Esophagus muscularis mucosa (tissue), 4 donors: ENCODE measurements around the gene MITF. TPM values are rescaled to one million over a fixed set of nuclear protein-coding genes. Genes with fewer than 3 reads are reported as not detected.

Experiments
- DNase-seq: peaks from one replicate; pipeline ENCODE4 v3.0.0-alpha.2; 2017; ENCODE audit errors: extremely low spot score
- H3K27ac ChIP-seq, 4 donors: fragments of 200-600 bp; sonication (generic); replicated peaks in 1 of 4; 1 replicate in 3 of 4; 2 replicates in 1 of 4; pipeline ENCODE4 v1.5.1; 2016 to 2019; ENCODE audit warnings: mild to moderate bottlenecking in 1 of 4
- H3K27me3 ChIP-seq, 4 donors: fragments of 200-600 bp; sonication (generic); one replicate each; pipeline versions ENCODE4 v1.5.1 to v1.6.0; 2016 to 2019
- H3K36me3 ChIP-seq, 4 donors: fragments of 200-600 bp; sonication (generic); one replicate each; pipeline ENCODE4 v1.5.1; 2016 to 2019
- H3K4me1 ChIP-seq, 4 donors: fragments of 200-600 bp; sonication (generic); one replicate each; pipeline ENCODE4 v1.5.1; 2016 to 2019
- H3K4me3 ChIP-seq, 4 donors: fragments of 200-600 bp; sonication (generic); 1 replicate in 2 of 4; 2 replicates in 2 of 4; pipeline ENCODE4 v1.5.1; 2016 to 2019; ENCODE audit warnings: mild to moderate bottlenecking in 4 of 4, moderate library complexity in 1 of 4
- H3K9me3 ChIP-seq, 4 donors: fragments of 200-600 bp; sonication (generic); 1 replicate in 3 of 4; 2 replicates in 1 of 4; pipeline ENCODE4 v1.5.1; 2016 to 2019
- EP300 ChIP-seq: sonication (generic); formaldehyde crosslinking; IDR thresholded peaks from one replicate; pipeline ENCODE4 v1.6.1; 2017; ENCODE audit warnings: antibody characterized with exemption
- POLR2A ChIP-seq: fragments of 450-650 bp; IDR thresholded peaks from one replicate; pipeline ENCODE4 v1.6.1; 2017; ENCODE audit warnings: antibody characterized with exemption, moderate library complexity, mild to moderate bottlenecking, low read depth
- POLR2AphosphoS5 ChIP-seq, 2 donors: sonication (generic); formaldehyde crosslinking; IDR thresholded peaks; one replicate each; pipeline ENCODE4 v1.6.1; 2017; ENCODE audit warnings: antibody characterized with exemption in 2 of 2
- WGBS: methylation state at CpG from one replicate; pipeline ENCODE4 v1.1.5; 2018; 5-methylcytosine and 5-hydroxymethylcytosine counted together
- intact Hi-C: fragments of 100-400 bp; cut with DNase I; formaldehyde crosslinking; loops from one replicate; pipeline ENCODE4 v1.15.1; 2023
- total RNA-seq, 4 donors: library from RNA; depleted of rRNA; stranded (reverse); fragments of >200 nt; gene quantifications; one replicate each; pipeline versions ENCODE4 v1.1.0 to v1.2.1, GENCODE V29; 2016
- TF ChIP-seq, protein P1 (sequence below), 3 experiments: fragments of 200-600 bp in 2 of 3; fragments of 450-650 bp in 1 of 3; sonication (generic) in 2 of 3; IDR thresholded peaks; one replicate each; pipeline ENCODE4 v1.5.1; 2017 to 2019; ENCODE audit warnings: antibody characterized with exemption in 3 of 3, mild to moderate bottlenecking in 2 of 3, moderate library complexity in 1 of 3

The MITF gene
- total RNA-seq, 4 donors from 2014 or later, result 68.1 to 141 (median 81.2) TPM

DNA sequence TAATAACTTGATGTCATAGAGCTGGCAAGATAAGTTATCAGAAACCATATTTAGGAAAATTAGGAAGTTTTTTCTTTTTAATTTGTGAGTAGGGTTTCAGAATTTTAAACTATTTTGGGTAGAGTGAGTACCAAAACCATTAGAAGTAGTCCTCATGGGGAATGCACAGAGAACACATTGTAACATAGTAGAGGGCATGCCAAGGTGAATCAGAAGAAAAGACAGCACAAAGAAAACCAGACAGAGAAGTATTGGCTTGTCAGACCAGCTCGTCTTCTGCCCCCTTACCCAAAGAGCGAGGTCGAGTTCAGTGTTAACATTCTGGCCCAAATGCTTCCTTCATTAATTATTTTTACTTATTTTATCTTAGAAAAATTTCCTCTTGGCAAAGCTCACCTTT lies 139.0 kb downstream of the MITF start:
- H3K27ac ChIP-seq, result no peak overlapping the region
- peaks cover 8 to 40% (median 36%) of the 10 kb centered on the region in 4 donors for H3K4me1 ChIP-seq
- TF ChIP-seq EP300, result no peak
- TF ChIP-seq POLR2A, result no peak
- TF ChIP-seq, protein P1, sequence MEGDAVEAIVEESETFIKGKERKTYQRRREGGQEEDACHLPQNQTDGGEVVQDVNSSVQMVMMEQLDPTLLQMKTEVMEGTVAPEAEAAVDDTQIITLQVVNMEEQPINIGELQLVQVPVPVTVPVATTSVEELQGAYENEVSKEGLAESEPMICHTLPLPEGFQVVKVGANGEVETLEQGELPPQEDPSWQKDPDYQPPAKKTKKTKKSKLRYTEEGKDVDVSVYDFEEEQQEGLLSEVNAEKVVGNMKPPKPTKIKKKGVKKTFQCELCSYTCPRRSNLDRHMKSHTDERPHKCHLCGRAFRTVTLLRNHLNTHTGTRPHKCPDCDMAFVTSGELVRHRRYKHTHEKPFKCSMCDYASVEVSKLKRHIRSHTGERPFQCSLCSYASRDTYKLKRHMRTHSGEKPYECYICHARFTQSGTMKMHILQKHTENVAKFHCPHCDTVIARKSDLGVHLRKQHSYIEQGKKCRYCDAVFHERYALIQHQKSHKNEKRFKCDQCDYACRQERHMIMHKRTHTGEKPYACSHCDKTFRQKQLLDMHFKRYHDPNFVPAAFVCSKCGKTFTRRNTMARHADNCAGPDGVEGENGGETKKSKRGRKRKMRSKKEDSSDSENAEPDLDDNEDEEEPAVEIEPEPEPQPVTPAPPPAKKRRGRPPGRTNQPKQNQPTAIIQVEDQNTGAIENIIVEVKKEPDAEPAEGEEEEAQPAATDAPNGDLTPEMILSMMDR (IDR thresholded peaks at IDR 0.05), result no peak
- TF ChIP-seq POLR2AphosphoS5 (IDR thresholded peaks at IDR 0.05), result no peak
- H3K36me3 ChIP-seq, result no peaks in the 10 kb centered on the region
- H3K9me3 ChIP-seq, result no peaks in the 10 kb centered on the region
- no peak for DNase-seq
- H3K27me3 ChIP-seq, result no peaks in the 10 kb centered on the region
- WGBS, result 91% methylated on average over 3 of the region's 3 CpGs
- intact Hi-C loops, result no loop called here
- H3K4me3 ChIP-seq, result no peak overlapping the region

GRCh38 chr3:69879051-69879450 lies 139.8 kb downstream of the MITF start:
- H3K4me3 ChIP-seq, result no peak overlapping the region
- DNase-seq, result no peak
- no peak for TF ChIP-seq POLR2A
- TF ChIP-seq, protein P1 (IDR thresholded peaks at IDR 0.05), result no peak
- no peak for TF ChIP-seq POLR2AphosphoS5 (IDR thresholded peaks at IDR 0.05)
- no peak for TF ChIP-seq EP300
- no peak overlapping the region for H3K27ac ChIP-seq
- WGBS, result 98% methylated on average over 9 of the region's 14 CpGs
- no peaks in the 10 kb centered on the region for H3K9me3 ChIP-seq
- intact Hi-C loops, result no loop called here
- no peaks in the 10 kb centered on the region for H3K27me3 ChIP-seq
- peaks cover 8 to 37% (median 30%) of the 10 kb centered on the region in 4 donors for H3K4me1 ChIP-seq
- peaks cover 0 to 2% (median 0%) of the 10 kb centered on the region in 4 donors for H3K36me3 ChIP-seq

GRCh38 chr3:69880069-69880640 lies 140.9 kb downstream of the MITF start:
- Histone ChIP-seq H3K9me3 (no peaks in the 10 kb centered on the region), H3K27ac (no peak overlapping the region), H3K4me1 (peaks cover 8 to 34% (median 23%) of the 10 kb centered on the region in 4 donors), H3K27me3 (no peaks in the 10 kb centered on the region), H3K4me3 (no peak overlapping the region), H3K36me3 (peaks cover 0 to 12% (median 0%) of the 10 kb centered on the region in 4 donors)
- TF ChIP-seq EP300 (no peak), POLR2A (no peak), POLR2AphosphoS5 (IDR thresholded peaks at IDR 0.05) (no peak)
- TF ChIP-seq, protein P1 (IDR thresholded peaks at IDR 0.05), result no peak
- 85% methylated on average over 4 of the region's 4 CpGs for WGBS
- intact Hi-C loops, result no loop called here
- DNase-seq, result no peak

DNA sequence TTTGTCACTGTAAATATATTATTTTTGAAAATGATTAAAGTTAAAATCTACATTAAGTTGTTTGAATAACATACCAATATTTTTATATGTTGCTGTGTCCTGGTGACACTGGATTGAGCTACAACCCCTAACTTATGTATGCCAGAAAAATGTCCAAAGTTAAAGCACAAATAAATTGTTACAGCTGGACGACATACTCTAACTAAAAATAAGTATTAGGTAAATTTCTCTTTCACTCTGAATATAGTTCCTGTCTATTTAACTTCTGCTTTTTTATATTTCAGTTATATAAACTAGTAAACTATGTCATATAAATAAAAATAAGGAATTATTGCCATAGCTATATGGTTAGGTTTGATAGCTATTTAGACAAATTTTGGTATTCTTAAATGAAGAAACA lies 141.8 kb downstream of the MITF start:
- Histone ChIP-seq H3K36me3 (peaks cover 0 to 14% (median 0%) of the 10 kb centered on the region in 4 donors), H3K4me3 (no peak overlapping the region), H3K9me3 (no peaks in the 10 kb centered on the region), H3K27me3 (no peaks in the 10 kb centered on the region), H3K27ac (no peak overlapping the region), H3K4me1 (peaks cover 8 to 28% (median 20%) of the 10 kb centered on the region in 4 donors)
- WGBS, result 31% methylated on average over 1 of the region's 1 CpG
- no peak for TF ChIP-seq POLR2A
- no peak for TF ChIP-seq EP300
- TF ChIP-seq, protein P1 (IDR thresholded peaks at IDR 0.05), result no peak
- no peak for TF ChIP-seq POLR2AphosphoS5 (IDR thresholded peaks at IDR 0.05)
- intact Hi-C loops, result no loop called here
- DNase-seq, result no peak
